SK-N-DZ (cell line): ENCODE results near the gene GLT8D1.
"Not testable (repeated sequence)": the region's sequence is repeated elsewhere in the genome, so short reads cannot be mapped to it uniquely, and the experiment has no call there.

Experiments
- DNase-seq: peaks from one replicate; pipeline ENCODE4 v3.0.0-alpha.2; 2015; ENCODE audit warnings: low spot score
- small RNA-seq, 2 experiments: library from RNA; depleted of rRNA; stranded (forward); fragments of <200 nt; gene quantifications; one replicate each; pipeline ENCODE3, GENCODE V24; 2014

The GLT8D1 gene

DNA sequence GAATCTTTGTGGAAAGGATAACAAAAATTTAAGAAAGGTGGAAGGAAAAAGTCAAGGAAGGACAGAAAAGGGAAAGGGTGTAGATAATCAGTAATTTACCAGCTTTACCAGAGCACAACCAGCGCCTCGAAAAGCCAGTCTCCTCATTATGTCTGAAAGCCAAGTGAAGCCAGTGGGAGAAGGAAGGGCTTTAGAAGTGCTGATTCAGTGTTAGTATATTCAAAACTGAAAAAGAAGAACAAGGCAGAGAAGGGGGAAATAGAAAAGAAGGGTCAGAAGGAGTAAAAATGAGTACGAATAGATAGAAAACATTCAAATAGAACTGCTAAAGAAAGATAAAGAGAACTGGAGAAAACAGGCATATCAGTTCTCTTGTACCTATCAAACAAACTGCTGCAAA, 24.0 kb downstream of the GLT8D1 start:
- DNase-seq = no peak

GRCh38 chr3:52679811-52680210, 25.8 kb downstream of the GLT8D1 start:
- no peak for DNase-seq

DNA sequence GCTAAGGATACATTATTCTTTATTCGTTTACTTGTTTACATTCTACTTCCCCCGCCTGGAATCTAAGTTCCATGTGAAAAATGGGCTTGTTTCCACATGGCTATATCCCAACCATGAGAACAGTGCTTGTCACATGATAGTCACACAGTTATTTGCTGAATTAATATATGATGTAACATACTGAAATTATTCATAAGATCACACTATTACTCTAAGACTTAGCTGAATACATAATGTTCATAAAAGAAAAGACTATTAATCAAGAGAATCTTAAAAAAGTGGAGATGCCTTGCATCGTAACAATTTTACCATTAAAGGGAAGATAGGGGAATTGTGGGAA, 26.4 kb downstream of the GLT8D1 start:
- DNase-seq = no peak

DNA sequence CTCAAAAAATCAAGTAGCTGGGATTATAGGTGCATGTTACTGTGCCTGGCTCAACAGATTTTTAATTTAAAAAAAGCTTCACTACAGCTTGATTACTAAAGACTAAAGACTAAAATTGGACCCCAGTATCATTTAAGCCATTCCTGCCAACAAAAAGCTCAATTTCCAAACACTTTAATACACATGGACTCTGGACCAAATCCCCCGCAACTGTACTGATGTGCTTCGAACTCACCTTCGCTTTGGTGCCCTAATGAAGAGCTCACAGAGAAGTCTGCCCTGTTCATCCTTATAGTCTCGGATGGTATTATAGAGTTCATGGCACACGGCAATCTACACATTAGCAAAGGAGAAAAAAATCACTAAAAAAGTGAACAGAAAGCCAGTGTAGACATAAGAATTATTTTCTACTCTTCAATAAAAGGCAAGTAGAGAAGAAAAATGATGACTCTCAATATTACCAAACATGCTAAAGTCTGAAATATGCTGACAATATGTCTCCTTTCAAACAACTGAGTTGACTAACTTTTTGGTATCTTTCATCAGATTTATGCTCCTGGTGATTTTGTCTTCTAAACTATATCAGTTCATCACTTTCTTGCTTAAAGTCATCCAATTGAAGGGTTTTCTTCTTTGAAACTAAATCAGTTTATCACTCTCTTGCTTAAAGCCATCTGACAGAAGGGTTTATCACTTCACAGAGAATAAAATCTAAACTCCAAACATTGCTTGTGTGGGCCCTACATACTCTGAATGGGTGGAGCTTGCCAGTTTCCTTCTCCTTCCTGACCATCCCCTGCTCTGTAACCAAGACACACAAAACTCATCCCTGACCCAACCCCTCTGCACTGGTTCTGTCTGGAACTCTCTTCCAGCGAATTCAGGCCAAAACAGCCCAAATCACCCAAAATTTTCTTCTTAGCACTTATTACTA, 27.1 kb downstream of the GLT8D1 start:
- no peak for DNase-seq

GRCh38 chr3:52676201-52676600, 29.4 kb downstream of the GLT8D1 start:
- DNase-seq = not testable (repeated sequence)

DNA sequence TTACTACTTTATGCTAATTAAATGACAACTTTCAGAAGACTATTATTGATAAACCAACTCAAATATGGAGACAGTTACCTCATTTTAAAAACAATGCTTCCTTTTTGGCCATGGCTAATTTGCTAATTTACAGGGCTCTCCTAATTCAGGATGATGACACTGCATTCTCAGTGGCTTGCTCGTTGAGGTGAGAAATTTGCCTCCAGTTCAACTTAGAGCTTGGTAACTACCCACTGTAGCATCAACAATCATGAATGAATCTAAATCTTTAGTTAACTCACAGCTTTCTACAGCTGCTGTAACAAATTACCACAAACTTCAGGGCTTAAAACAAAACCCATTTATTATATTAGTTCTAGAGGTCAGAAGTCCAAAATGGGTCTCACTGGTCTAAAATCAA, 33.9 kb downstream of the GLT8D1 start:
- DNase-seq = no peak

DNA sequence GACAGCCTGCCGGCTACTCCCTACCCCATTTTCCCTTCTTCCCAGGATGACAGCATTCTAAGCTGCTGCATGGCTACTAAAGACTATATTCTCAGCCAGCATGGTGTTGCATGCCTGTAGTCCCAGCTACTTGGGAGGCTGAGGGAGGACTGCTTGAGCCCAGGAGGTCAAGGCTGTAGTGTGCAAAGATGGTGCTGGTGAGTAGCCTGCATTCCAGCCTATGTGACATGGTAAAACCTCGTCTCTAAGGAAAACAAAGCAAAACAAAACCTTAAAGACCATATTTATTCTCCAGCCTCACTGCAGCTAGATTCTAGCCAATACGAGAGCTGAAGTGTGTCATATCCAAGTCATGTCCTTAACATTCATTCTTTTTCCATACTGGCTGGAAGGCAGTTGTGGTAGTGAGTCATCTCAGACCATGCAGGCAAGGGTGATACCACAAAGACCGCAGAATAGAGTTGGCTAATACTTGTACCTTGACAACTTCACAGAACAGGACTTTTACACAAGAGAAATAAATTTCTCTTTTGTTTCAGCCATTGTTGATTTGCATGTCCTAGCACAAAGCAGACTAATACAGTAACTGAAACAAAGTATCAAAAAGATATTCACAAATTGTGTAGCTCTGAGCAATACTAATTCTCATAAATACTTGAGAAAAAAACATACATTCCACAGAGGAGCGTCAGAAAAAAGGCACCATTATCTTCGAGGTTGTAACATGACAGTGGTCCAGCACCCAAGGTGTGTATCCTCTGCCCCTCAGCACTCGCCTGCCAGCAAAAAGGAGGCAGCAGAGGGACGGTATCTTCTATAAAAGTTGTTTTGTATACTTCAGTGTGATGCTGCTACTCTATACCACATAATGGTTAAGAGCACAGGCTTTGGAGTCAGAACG, 34.7 kb downstream of the GLT8D1 start:
- no peak for DNase-seq

GRCh38 chr3:52663098-52663497, 42.5 kb downstream of the GLT8D1 start:
- no peak for DNase-seq

DNA sequence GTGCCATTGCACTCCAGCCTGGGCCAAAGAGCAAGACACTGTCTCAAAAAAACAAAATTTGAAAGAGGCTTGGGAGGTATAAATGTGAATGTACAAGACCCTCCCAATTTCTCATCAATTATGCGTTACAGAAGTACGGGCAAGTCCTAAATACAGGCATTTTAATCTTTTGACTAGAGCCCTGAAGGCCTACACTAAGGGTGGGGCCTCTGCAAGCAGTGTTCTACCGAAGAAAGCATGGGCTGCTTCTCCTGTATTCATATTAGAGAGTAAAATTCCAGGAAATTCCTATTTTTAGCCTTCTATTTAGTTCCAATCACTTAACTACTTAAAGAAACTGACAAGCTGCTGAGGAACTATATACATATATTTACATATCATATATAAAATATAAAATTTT, 45.5 kb downstream of the GLT8D1 start:
- no peak for DNase-seq

DNA sequence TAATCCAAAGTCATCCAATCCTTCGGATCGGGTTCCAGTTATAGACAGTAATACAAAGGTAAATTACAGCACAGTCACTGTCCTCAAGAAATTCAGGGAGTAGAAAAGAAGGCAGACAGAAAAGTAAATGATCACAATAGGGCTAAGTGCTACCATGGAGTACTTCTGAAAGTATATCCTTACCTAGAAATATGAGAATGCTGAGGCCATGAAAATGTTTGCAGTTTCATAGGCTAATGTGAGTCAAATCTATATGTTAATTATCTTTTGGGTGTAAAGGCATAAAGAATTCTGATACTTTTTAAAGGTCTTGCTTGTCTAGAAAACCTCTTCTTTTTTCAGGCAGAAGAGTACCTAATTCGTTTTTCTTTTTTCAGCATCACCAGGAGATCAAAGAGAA, 49.7 kb downstream of the GLT8D1 start:
- DNase-seq = no peak

GRCh38 chr3:52651592-52651991, 54.0 kb downstream of the GLT8D1 start:
- no peak for DNase-seq

DNA sequence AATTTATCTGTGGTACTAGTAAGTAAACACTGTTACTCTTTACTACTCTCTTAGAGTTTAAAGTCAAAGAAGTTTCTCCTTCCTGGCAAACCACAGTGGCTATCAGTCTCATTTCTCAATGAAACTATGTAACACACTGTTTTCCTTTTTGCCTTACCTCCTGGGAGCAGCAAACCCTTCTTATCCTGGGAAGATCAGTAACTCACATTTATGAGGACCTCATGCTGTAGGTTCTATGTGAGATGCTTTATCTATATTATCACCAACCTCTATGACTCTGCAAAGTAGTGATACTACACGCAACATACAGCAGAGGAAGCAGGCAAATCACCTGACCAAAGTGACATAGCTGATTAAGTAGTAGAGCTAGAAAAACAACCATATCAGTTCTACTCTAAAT, 55.2 kb downstream of the GLT8D1 start:
- no peak for DNase-seq

DNA sequence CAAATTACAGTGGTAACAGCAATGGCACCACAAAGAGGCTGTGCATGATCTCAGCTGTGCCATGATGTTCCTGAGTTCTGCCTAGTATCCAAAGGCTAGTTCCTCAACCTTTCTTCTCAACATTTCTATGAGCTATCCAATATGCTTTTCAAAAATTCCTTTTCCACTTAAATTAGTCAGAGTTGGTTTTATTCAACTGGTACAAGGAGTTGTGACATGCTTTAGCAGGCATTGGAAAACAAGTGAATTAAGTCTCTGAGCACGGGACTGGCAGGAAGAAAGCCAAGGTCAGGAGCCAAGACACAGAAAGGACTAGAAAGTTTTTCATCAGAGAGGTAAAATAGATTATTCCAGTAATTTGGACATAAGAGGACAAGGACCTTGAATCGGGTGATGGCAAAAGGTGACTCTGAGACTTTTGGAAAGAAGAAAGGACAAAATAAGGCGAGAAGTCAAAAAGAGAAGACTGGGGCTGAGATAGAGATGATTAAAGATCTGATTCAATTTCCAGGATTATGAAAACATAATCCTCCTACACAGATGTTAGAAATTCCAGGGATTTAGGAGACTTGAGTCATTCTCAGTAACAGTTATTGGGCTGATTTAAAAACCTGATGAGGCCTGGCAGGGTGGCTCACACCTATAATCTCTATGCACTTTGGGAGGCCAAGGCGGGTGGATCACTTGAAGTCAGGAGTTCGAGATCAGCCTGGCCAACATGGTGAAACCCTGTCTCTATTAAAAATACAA, 56.0 kb downstream of the GLT8D1 start:
- no peak for DNase-seq

DNA sequence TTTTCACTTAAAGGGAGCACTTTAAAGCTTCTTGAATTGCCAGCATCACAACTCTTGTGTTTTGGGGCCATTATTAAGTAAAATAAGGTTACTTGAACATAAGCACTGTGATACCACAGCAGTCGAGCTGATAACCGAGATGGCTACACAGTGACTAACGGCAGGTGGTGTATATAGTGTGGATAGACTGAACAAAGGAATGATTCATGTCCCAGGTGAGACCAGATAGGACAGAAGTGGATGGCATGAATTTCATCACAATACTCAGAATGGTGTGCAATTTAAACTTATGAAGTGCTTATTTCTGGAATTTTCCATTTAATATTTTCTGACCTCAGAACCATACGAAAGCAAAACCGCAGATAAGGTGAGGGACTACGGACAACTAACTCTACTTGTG, 60.0 kb downstream of the GLT8D1 start:
- DNase-seq = no peak

Small RNAs within 50 kb of the gene (small RNA-seq; reads per million reads assigned to genes)
- gene AC006254.2 (0 reads per million in 2 experiments), gene RF00569 (371 to 7,135 reads per million in 2 experiments), gene RF01183 (0 reads per million in 2 experiments), gene SNORD19 (0.35 to 2.2 reads per million in 2 experiments), gene SNORD19B (0 reads per million in 2 experiments), gene SNORD69 (83.6 to 5,271 reads per million in 2 experiments)
